Activated T-cell treated with anti-CD3 and anti-CD28 coated beads, Interleukin-2, amount 50 U/mL, for 24 hours (primary cell): ENCODE measurements around the gene OR52B2.

Experiments
- DNase-seq: peaks from one replicate; pipeline ENCODE4 v3.0.0-alpha.2; 2020
- H3K27ac Mint-ChIP-seq: 2 replicates; pipeline ENCODE4 v1.8.0; 2020; ENCODE audit warnings: mild to moderate bottlenecking, mixed read lengths
- H3K27me3 Mint-ChIP-seq: 2 replicates; pipeline ENCODE4 v1.8.0; 2020; ENCODE audit warnings: mixed read lengths
- H3K36me3 Mint-ChIP-seq: 2 replicates; pipeline ENCODE4 v1.8.0; 2020; ENCODE audit warnings: low read depth, mixed read lengths
- H3K4me1 Mint-ChIP-seq: 2 replicates; pipeline ENCODE4 v1.8.0; 2020; ENCODE audit warnings: low read depth, mixed read lengths
- H3K4me3 Mint-ChIP-seq: 2 replicates; pipeline ENCODE4 v1.8.0; 2020; ENCODE audit warnings: mild to moderate bottlenecking, moderate library complexity, mixed read lengths
- H3K9me3 Mint-ChIP-seq: 2 replicates; pipeline ENCODE4 v1.8.0; 2020; ENCODE audit warnings: mixed read lengths

Gene OR52B2

GRCh38 chr11:6124245-6124644, 45.9 kb downstream of the OR52B2 start:
- Mint-ChIP-seq H3K27me3 (peaks cover 4% of the 10 kb centered on the region), H3K4me1 (no peaks in the 10 kb centered on the region), H3K4me3 (no peak overlapping the region), H3K27ac (no peak overlapping the region), H3K36me3 (no peaks in the 10 kb centered on the region), H3K9me3 (no peaks in the 10 kb centered on the region)
- DNase-seq = no peak
